OCI-LY7 (cell line): ENCODE results near the gene UBE2H.
"Not testable (repeated sequence)": the region's sequence is repeated elsewhere in the genome, so short reads cannot be mapped to it uniquely, and the experiment has no call there.

ENCODE experiments used
- EZH2phosphoT487 ChIP-seq: fragments of 200-600 bp; sonication (generic); IDR thresholded peaks from 2 replicates; pipeline ENCODE4 v1.6.1; 2018; ENCODE audit warnings: low read depth, borderline replicate concordance, mild to moderate bottlenecking, mixed run types, antibody characterized with exemption, low read length, moderate library complexity, mixed read lengths
- TF ChIP-seq, protein P1 (sequence below): fragments of 200-600 bp; sonication (generic); conservative IDR thresholded peaks from 2 replicates; pipeline ENCODE4 v1.5.1; 2014; ENCODE audit warnings: mild to moderate bottlenecking, antibody characterized with exemption, low read length, moderate library complexity, mixed read lengths

DNA sequence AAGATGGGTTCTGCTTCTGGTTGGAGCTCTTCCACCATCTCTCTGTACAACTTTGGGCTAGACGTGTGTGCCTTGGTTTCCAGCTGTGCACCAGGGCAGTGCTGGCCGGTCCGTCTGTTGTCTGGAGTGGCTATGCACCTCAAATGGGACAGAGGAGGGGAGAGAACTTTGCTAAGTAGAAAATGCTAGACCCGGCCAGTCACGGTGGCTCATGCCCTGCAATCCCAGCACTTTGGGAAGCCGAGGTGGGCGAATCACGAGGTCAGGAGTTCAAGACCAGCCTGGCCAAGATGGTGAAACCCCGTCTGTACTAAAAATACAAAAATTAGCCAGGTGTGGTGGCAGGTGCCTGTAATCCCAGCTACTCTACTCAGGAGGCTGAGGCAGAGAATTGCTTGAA, 158.3 kb downstream of the UBE2H start:
- TF ChIP-seq, protein P1, sequence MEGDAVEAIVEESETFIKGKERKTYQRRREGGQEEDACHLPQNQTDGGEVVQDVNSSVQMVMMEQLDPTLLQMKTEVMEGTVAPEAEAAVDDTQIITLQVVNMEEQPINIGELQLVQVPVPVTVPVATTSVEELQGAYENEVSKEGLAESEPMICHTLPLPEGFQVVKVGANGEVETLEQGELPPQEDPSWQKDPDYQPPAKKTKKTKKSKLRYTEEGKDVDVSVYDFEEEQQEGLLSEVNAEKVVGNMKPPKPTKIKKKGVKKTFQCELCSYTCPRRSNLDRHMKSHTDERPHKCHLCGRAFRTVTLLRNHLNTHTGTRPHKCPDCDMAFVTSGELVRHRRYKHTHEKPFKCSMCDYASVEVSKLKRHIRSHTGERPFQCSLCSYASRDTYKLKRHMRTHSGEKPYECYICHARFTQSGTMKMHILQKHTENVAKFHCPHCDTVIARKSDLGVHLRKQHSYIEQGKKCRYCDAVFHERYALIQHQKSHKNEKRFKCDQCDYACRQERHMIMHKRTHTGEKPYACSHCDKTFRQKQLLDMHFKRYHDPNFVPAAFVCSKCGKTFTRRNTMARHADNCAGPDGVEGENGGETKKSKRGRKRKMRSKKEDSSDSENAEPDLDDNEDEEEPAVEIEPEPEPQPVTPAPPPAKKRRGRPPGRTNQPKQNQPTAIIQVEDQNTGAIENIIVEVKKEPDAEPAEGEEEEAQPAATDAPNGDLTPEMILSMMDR: not testable (repeated sequence)
- TF ChIP-seq EZH2phosphoT487: not testable (repeated sequence)
